ENCODE results near the gene NUDT4. TPM values are rescaled to one million over a fixed set of nuclear protein-coding genes. Genes with fewer than 3 reads are reported as not detected.
A peak's percentile ranks its signal among the peaks of the same experiment; 100 is the strongest.

NUDT4 gene
- total and polyA plus RNA-seq, 2 of the 13 experiments (the other 11 are each of a cell fraction or from before 2014, with no cell fraction given), result 37.3 to 70.1 TPM

DNA sequence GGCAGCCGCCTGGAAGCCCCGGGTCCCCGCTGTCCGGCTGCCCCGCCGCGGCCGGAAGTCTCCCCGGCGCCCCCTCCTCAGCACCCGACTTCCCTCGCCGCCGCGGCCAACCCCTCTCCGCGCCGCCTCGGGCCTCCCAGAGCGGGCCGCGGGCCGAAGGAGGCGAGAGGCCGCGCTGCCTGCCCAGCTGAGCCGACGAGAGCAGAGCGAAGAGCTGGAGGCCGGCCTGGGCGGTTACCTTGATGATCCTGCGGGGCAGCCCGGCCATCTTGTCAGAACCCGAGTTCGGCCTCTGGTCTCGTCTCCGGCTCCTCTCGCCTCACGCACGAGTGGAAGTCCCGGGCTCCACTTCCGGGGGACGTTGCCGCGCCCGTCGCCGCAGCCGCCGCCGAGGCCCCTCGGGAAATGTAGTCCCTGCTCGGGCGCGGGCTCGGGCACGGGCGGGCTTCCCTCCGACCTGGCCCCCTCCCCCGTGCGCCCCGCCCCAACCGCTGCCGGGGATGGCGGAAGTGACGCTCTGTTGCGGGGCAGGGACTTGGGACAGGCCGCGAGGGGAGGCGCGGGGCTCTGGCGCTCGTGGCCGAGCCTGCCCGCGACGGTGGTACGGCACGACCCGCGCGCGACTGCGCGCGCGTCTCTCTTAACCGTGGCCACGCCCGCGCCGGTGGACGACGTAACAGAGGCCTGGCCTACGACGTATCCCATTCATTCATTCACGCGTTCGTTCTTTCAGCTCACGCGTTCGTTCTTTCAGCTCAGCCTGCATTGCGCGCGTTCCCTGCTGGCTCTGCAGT is 64.1 kb downstream of the NUDT4 start, which contains the start of gene UBE2N (continued):
- TF ChIP-seq, protein P1, sequence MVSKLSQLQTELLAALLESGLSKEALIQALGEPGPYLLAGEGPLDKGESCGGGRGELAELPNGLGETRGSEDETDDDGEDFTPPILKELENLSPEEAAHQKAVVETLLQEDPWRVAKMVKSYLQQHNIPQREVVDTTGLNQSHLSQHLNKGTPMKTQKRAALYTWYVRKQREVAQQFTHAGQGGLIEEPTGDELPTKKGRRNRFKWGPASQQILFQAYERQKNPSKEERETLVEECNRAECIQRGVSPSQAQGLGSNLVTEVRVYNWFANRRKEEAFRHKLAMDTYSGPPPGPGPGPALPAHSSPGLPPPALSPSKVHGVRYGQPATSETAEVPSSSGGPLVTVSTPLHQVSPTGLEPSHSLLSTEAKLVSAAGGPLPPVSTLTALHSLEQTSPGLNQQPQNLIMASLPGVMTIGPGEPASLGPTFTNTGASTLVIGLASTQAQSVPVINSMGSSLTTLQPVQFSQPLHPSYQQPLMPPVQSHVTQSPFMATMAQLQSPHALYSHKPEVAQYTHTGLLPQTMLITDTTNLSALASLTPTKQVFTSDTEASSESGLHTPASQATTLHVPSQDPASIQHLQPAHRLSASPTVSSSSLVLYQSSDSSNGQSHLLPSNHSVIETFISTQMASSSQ (IDR thresholded peaks at IDR 0.05; ENCODE audit: low read depth), result no peak
- TF ChIP-seq, protein P1 (CRISPR knock-in tag; IDR thresholded peaks at IDR 0.05; ENCODE audit: borderline replicate concordance), result peak; percentile 65; the same call in 1 of the 2 replicates
- TF ChIP-seq NFATC3 (CRISPR knock-in tag; IDR thresholded peaks at IDR 0.05) (no peak), CHD4 (IDR thresholded peaks at IDR 0.05; ENCODE audit: borderline replicate concordance, low read length) (no peak), EEA1 (CRISPR knock-in tag; IDR thresholded peaks at IDR 0.05; ENCODE audit: borderline replicate concordance) (no peak), TRIM24 (CRISPR knock-in tag; IDR thresholded peaks at IDR 0.05) (no peak), ZNF337 (CRISPR knock-in tag; IDR thresholded peaks at IDR 0.05; ENCODE audit: borderline replicate concordance, low read depth) (peak; percentile 50; the same call in 1 of the 2 replicates), SOX6 (IDR thresholded peaks at IDR 0.05) (no peak), SOX6 (CRISPR knock-in tag; IDR thresholded peaks at IDR 0.05) (no peak; the same call in 1 of the 2 replicates), ARNTL (CRISPR knock-in tag; IDR thresholded peaks at IDR 0.05) (0 out of 2 replicates have a peak, but pooled peaks have one; percentile 36), ETV6 (CRISPR knock-in tag; conservative IDR thresholded peaks at IDR 0.05) (0 out of 2 replicates have a peak, but pooled peaks have one; percentile 22), CENPX (CRISPR knock-in tag; IDR thresholded peaks at IDR 0.05) (no peak), ZNF225 (CRISPR knock-in tag; IDR thresholded peaks at IDR 0.05) (0 out of 2 replicates have a peak, but pooled peaks have one; percentile 52)
- TF ChIP-seq, protein P2, sequence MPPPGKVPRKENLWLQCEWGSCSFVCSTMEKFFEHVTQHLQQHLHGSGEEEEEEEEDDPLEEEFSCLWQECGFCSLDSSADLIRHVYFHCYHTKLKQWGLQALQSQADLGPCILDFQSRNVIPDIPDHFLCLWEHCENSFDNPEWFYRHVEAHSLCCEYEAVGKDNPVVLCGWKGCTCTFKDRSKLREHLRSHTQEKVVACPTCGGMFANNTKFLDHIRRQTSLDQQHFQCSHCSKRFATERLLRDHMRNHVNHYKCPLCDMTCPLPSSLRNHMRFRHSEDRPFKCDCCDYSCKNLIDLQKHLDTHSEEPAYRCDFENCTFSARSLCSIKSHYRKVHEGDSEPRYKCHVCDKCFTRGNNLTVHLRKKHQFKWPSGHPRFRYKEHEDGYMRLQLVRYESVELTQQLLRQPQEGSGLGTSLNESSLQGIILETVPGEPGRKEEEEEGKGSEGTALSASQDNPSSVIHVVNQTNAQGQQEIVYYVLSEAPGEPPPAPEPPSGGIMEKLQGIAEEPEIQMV (CRISPR knock-in tag; IDR thresholded peaks at IDR 0.05; ENCODE audit: low read depth), result peak; percentile 58; the same call in 1 of the 2 replicates
- TF ChIP-seq, protein P3, sequence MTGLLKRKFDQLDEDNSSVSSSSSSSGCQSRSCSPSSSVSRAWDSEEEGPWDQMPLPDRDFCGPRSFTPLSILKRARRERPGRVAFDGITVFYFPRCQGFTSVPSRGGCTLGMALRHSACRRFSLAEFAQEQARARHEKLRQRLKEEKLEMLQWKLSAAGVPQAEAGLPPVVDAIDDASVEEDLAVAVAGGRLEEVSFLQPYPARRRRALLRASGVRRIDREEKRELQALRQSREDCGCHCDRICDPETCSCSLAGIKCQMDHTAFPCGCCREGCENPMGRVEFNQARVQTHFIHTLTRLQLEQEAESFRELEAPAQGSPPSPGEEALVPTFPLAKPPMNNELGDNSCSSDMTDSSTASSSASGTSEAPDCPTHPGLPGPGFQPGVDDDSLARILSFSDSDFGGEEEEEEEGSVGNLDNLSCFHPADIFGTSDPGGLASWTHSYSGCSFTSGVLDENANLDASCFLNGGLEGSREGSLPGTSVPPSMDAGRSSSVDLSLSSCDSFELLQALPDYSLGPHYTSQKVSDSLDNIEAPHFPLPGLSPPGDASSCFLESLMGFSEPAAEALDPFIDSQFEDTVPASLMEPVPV (CRISPR knock-in tag; IDR thresholded peaks at IDR 0.05), result peak; percentile 86; the same call in 1 of the 2 replicates
- TF ChIP-seq, protein P4, sequence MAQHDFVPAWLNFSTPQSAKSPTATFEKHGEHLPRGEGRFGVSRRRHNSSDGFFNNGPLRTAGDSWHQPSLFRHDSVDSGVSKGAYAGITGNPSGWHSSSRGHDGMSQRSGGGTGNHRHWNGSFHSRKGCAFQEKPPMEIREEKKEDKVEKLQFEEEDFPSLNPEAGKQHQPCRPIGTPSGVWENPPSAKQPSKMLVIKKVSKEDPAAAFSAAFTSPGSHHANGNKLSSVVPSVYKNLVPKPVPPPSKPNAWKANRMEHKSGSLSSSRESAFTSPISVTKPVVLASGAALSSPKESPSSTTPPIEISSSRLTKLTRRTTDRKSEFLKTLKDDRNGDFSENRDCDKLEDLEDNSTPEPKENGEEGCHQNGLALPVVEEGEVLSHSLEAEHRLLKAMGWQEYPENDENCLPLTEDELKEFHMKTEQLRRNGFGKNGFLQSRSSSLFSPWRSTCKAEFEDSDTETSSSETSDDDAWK (CRISPR knock-in tag; IDR thresholded peaks at IDR 0.05), result no peak
- TF ChIP-seq, protein P5, sequence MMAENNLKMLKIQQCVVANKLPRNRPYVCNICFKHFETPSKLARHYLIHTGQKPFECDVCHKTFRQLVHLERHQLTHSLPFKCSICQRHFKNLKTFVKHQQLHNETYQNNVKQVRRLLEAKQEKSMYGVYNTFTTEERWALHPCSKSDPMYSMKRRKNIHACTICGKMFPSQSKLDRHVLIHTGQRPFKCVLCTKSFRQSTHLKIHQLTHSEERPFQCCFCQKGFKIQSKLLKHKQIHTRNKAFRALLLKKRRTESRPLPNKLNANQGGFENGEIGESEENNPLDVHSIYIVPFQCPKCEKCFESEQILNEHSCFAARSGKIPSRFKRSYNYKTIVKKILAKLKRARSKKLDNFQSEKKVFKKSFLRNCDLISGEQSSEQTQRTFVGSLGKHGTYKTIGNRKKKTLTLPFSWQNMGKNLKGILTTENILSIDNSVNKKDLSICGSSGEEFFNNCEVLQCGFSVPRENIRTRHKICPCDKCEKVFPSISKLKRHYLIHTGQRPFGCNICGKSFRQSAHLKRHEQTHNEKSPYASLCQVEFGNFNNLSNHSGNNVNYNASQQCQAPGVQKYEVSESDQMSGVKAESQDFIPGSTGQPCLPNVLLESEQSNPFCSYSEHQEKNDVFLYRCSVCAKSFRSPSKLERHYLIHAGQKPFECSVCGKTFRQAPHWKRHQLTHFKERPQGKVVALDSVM (CRISPR knock-in tag; IDR thresholded peaks at IDR 0.05), result peak; percentile 52; the same call in 1 of the 2 replicates

All from HepG2 (cell line).